ENCODE measurements around the gene CNP. TPM values are rescaled to one million over a fixed set of nuclear protein-coding genes. Genes with fewer than 3 reads are reported as not detected.

The CNP gene
- total and polyA plus RNA-seq, 10 of the 15 experiments (the other 5 are each of a cell fraction or from before 2014, with no cell fraction given), result 1.8 to 60.7 (median 31.4) TPM

DNA sequence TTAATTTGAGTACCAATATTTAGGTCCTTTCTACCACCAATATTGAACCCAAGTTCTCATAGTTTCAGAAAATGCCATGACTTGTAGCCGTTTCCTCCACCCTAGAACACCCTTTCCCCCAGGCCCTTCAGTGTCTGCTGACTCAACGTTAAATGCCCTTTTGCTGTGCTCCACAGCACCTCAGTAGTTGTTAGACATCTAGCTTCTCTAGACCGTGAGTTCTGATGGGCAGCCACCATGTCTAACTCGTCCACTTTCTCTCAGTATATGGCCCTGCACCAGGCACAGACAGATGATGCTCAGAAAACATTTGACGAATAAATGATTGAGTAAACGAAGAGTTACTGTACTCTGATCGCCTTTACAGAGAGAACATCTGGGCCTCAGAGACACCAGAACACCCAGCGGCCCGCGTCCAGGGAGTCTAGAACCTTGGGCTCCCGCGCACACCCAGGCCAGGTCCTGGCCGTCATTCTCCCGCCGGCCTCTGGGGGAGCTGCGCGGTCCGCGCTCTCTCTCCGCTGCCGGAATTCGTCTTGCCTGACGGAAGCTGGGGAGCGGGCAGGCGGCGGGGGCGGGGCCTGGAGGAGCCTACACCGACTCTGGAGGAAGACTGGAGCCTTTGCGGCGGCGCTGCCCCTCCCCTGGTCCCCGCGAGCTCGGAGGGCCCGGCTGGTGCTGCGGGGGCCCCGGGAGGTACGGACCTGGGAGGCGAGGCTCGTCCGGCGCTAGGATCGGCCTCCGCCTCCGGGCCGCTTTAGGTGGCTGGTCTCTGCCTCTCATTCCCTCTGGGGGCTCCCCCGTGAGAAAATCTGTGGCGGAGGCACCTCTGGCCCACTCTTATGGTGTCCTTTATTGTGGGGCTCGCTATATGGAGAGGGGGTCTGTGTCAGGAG lies 53.2 kb downstream of the CNP start, which contains the start of gene NKIRAS2 (continued):
- TF ChIP-seq MAX (IDR thresholded peaks at IDR 0.05; ENCODE audit: low read depth, low read length) (peak; percentile 39; the same call in 1 of the 2 replicates), STAT1 (conservative IDR thresholded peaks at IDR 0.05) (0 out of 2 replicates have a peak, but pooled peaks have one; percentile 49), IKZF1 (conservative IDR thresholded peaks at IDR 0.05) (peak; percentile 87), SMAD5 (IDR thresholded peaks at IDR 0.05; ENCODE audit: low read depth) (peak; percentile 57; the same call in 1 of the 2 replicates), MTA2 (IDR thresholded peaks at IDR 0.05; ENCODE audit: low read depth) (no peak), HCFC1 (IDR thresholded peaks at IDR 0.05; ENCODE audit: low read length) (peak; percentile 73), ATF2 (IDR thresholded peaks at IDR 0.05; ENCODE audit: low read length) (no peak), LARP7 (IDR thresholded peaks at IDR 0.05) (peak; percentile 77), CREM (IDR thresholded peaks at IDR 0.05; ENCODE audit: low read depth) (0 out of 2 replicates have a peak, but pooled peaks have one; percentile 53), ETV6 (conservative IDR thresholded peaks at IDR 0.05 in 1 of 2, IDR thresholded peaks at IDR 0.05 in 1 of 2; ENCODE audit: borderline replicate concordance in 1 of 2, low read depth in 1 of 2) (no peak), RAD51 (IDR thresholded peaks at IDR 0.05) (no peak), CEBPZ (IDR thresholded peaks at IDR 0.05; ENCODE audit: low read depth, low read length) (no peak), MLLT1 (IDR thresholded peaks at IDR 0.05) (no peak), PML (IDR thresholded peaks at IDR 0.05; ENCODE audit: low read length) (0 out of 2 replicates have a peak, but pooled peaks have one; percentile 37), KLF5 (IDR thresholded peaks at IDR 0.05; ENCODE audit: partially characterized antibody) (no peak), REST (IDR thresholded peaks at IDR 0.05; ENCODE audit: low read depth, low read length) (no peak), SRF (IDR thresholded peaks at IDR 0.05; ENCODE audit: low read depth in 2 of 2, low read length in 2 of 2) (0 out of 4 replicates have a peak, but pooled peaks of 1 of the 2 experiments have one; percentile 61), BCL11A (IDR thresholded peaks at IDR 0.05; ENCODE audit: low read depth, low read length) (no peak)
